ENCODE data around the gene LUZP1. TPM values are rescaled to one million over a fixed set of nuclear protein-coding genes. Genes with fewer than 3 reads are reported as not detected.

Gene LUZP1
- total RNA-seq, 4 donors from 2014 or later, result 16.7 to 17.7 (median 17.2) TPM

DNA sequence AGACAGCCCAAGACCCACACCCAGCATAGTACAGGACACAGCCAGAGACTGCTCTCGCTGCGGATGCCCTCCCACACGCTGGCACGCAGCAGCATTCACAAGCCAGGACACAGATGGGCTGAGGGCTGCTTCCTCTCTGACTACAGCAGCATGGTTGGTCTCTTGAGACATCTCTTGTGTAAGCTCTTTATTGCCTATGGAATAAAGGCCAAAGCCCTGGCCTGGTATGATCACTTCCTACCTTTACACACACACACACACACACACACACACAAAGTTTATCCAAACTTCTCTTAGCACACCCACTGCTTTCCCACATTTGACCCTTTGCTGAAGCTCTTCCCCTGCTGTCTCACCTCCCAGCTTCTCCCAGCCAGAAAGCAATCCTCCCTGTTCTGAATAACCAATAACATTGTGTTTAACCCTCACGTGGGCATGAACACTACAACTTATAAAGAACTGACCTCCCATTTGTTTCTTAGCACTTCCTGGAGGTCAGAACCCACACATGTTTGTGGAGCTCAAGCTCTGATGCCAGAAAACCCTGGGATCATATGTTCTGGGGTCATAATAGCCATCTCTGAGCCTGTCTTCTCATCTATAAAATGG, 1.2 kb upstream of the LUZP1 start:
- Histone ChIP-seq H3K9me3 (no peaks in the 10 kb centered on the region), H3K27ac (peak overlapping the region; percentile 7 to 91 (median 88)), H3K27me3 (no peaks in the 10 kb centered on the region), H3K4me3 (peak overlapping the region in 1 of 4 donors; percentile 74), H3K4me1 (peaks cover 0 to 37% (median 11%) of the 10 kb centered on the region in 4 donors), H3K36me3 (no peaks in the 10 kb centered on the region)
- DNase-seq (ENCODE audit: low spot score in 2 of 2), result peak; percentile 36 to 54
- 13 to 16% methylated on average over 5 of the region's 5 CpGs for WGBS, 2 donors
- TF ChIP-seq EP300 (IDR thresholded peaks at IDR 0.05), result peak in 1 of 2 donors; percentile 66
- no peak for TF ChIP-seq CTCF (IDR thresholded peaks at IDR 0.05)

DNA sequence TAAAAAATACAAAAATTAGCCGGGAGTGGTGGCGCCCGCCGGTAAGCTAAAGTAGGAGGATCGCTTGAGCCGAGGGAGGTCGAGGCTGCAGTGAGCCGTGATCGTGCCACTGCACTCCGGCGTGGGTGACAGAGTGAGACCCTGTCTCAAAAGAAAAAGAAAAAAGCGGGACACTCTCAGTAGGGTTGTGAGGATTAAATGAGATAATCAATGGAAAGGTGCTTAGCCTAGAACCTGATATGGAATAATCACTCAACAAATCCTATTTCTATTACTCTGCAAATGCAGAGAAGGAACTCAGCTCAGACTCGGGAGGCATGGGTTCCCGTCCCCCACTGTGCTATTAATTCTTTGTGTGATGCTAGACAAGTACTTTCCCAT, 529 bp upstream of the LUZP1 start:
- Histone ChIP-seq H3K27me3 (no peaks in the 10 kb centered on the region), H3K27ac (peak overlapping the region; percentile 56 to 91 (median 88)), H3K36me3 (no peaks in the 10 kb centered on the region), H3K4me1 (peaks cover 0 to 37% (median 11%) of the 10 kb centered on the region in 4 donors), H3K9me3 (no peaks in the 10 kb centered on the region), H3K4me3 (peak overlapping the region in 3 of 4 donors; percentile 57 to 87 (median 74))
- TF ChIP-seq POLR2A (IDR thresholded peaks at IDR 0.05), result no peak
- no peak for TF ChIP-seq EP300 (IDR thresholded peaks at IDR 0.05)
- TF ChIP-seq CTCF (IDR thresholded peaks at IDR 0.05), result no peak
- WGBS, 2 donors, result 55 to 63% methylated on average over 14 of the region's 14 CpGs
- DNase-seq (ENCODE audit: low spot score in 2 of 2), result no peak

GRCh38 chr1:23168079-23168444, 594 bp downstream of the LUZP1 start:
- WGBS, 2 donors, result 1 to 3% methylated on average over 7 to 24 of the region's 49 CpGs
- Histone ChIP-seq H3K27ac (peak overlapping the region; percentile 56 to 91 (median 88)), H3K27me3 (no peaks in the 10 kb centered on the region), H3K4me3 (peak overlapping the region; percentile 57 to 87 (median 72)), H3K36me3 (no peaks in the 10 kb centered on the region), H3K9me3 (no peaks in the 10 kb centered on the region), H3K4me1 (peaks cover 0 to 45% (median 13%) of the 10 kb centered on the region in 4 donors)
- TF ChIP-seq CTCF (IDR thresholded peaks at IDR 0.05) (no peak), POLR2A (IDR thresholded peaks at IDR 0.05) (no peak), EP300 (IDR thresholded peaks at IDR 0.05) (no peak)
- no peak for DNase-seq (ENCODE audit: low spot score in 2 of 2)

DNA sequence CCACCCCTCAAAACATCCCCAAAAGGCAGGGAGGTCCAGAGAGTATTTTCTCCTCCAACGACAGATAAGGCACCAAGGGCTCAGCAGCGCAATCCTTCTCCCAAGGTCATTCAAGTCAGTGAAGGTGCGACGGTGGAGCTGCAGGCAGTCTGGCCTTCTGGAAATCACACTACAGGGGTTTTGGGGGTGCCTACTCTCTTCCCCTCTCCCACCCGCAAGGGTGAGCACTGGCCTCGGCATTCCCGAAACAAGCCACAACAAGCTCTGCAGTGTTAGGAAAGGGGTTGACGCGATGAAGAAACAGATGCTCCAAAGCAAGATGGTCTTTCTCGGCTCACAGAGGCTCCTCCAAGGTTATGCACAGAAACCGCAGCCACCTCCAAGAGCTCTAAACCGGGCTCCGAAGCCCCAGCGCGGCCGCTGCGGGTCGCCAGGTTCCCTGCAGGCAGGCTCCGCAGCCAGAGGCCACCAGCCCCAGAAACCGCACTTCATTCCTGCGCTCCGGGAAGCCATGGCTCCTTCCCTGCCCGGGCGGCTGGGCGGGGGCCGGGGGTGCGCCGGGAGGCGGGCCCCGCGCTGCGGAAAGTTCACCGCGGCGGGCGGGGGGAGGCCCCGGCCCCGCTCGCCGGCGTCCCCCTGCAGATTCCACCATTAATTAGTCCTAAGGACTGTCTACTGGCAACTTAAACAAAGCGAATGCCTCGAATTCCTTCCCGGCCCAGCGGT, 1.1 kb downstream of the LUZP1 start:
- no peak for DNase-seq (ENCODE audit: low spot score in 2 of 2)
- H3K4me1 ChIP-seq, result peaks cover 0 to 51% (median 13%) of the 10 kb centered on the region in 4 donors
- H3K9me3 ChIP-seq, result no peaks in the 10 kb centered on the region
- TF ChIP-seq EP300 (IDR thresholded peaks at IDR 0.05), result no peak
- TF ChIP-seq CTCF (IDR thresholded peaks at IDR 0.05), result peak in 1 of 5 experiments; percentile 9
- TF ChIP-seq POLR2A (IDR thresholded peaks at IDR 0.05), result no peak
- peak overlapping the region; percentile 63 to 91 (median 88) for H3K27ac ChIP-seq
- no peaks in the 10 kb centered on the region for H3K36me3 ChIP-seq
- no peaks in the 10 kb centered on the region for H3K27me3 ChIP-seq
- peak overlapping the region; percentile 57 to 87 (median 72) for H3K4me3 ChIP-seq
- WGBS, 2 donors, result 1 to 2% methylated on average over 22 to 29 of the region's 45 CpGs

DNA sequence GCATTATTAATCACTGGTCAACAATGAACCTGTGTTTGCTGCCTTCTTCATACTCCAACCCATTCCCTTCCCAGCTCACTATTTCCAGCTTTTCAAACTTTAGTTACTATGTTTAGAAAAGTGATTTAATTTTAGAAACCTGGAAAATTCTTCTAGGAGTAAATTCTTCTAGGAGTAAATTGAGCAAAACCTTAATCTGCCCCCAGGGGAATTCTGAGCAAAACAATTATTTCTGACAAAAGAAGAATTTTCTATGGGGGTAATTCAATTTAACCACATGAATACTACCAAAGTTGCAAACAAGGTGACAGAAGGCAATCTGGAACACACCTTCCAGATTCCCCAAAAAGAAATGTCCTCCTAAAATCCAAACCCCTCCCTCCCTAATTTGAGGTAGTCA, 1.8 kb downstream of the LUZP1 start:
- DNase-seq (ENCODE audit: low spot score in 2 of 2), result no peak
- Histone ChIP-seq H3K4me3 (peak overlapping the region in 3 of 4 donors; percentile 70 to 87 (median 74)), H3K36me3 (no peaks in the 10 kb centered on the region), H3K9me3 (no peaks in the 10 kb centered on the region), H3K27me3 (no peaks in the 10 kb centered on the region), H3K27ac (peak overlapping the region in 3 of 4 donors; percentile 88 to 91 (median 89)), H3K4me1 (peaks cover 0 to 51% (median 13%) of the 10 kb centered on the region in 4 donors)
- TF ChIP-seq EP300 (IDR thresholded peaks at IDR 0.05) (no peak), CTCF (IDR thresholded peaks at IDR 0.05) (no peak), POLR2A (IDR thresholded peaks at IDR 0.05) (no peak)

Measured in tibial nerve (tissue), 4 donors.